AG04450 (cell line): Measurements from ENCODE around the gene NDFIP1. TPM values are rescaled to one million over a fixed set of nuclear protein-coding genes. Genes with fewer than 3 reads are reported as not detected.
"Not testable (repeated sequence)": the region's sequence is repeated elsewhere in the genome, so short reads cannot be mapped to it uniquely, and the experiment has no call there.

Experiments
- CTCF ChIA-PET: fragments of 300-600, 350-600 bp; formaldehyde crosslinking; extraction: SDS; loops from one replicate; lab custom pipeline; 2022; ENCODE audit warnings: antibody characterized with exemption, inconsistent platforms; lab: Charles Lee
- POLR2A ChIA-PET: fragments of 350-600 bp; formaldehyde crosslinking; extraction: SDS; loops from one replicate; lab custom pipeline; 2021; ENCODE audit warnings: antibody characterized with exemption, inconsistent platforms; lab: Yijun Ruan, JAX
- DNase-seq: peaks from one replicate; pipeline ENCODE4 v3.0.0-alpha.2; 2011; ENCODE audit warnings: low read depth, low spot score
- H3K27ac ChIP-seq: one replicate; pipeline ENCODE4 v1.5.1; 2012; ENCODE audit warnings: low read depth, low read length, control low read depth
- H3K27me3 ChIP-seq: one replicate; pipeline ENCODE4 v1.6.0; 2012; ENCODE audit warnings: low read length; ENCODE audit not compliant: control insufficient read depth, insufficient read depth
- H3K4me3 ChIP-seq: 2 replicates; pipeline ENCODE4 v1.5.1; 2011; ENCODE audit warnings: mild to moderate bottlenecking, low read depth, low read length, control low read depth
- H3K9me3 ChIP-seq: 2 replicates; pipeline ENCODE4 v1.5.1; 2012; ENCODE audit warnings: low read length; ENCODE audit not compliant: control insufficient read depth, insufficient read depth
- polyA plus RNA-seq: library from polyadenylated mRNA; depleted of rRNA; stranded (reverse); fragments of >200 nt; gene quantifications from 2 replicates; pipeline ENCODE4 v1.2.3, GENCODE V29; 2011
- TF ChIP-seq, protein P1 (sequence below): IDR thresholded peaks from 2 replicates; pipeline ENCODE4 v1.5.1; 2011; ENCODE audit warnings: low read depth, low read length, control low read depth, inconsistent platforms

Gene NDFIP1
- polyA plus RNA-seq, 1 experiment, result 31.9 TPM

GRCh38 chr5:142182840-142183239 lies 74.3 kb downstream of the NDFIP1 start:
- Histone ChIP-seq H3K4me3 (no peak overlapping the region), H3K27ac (no peak overlapping the region), H3K27me3 (no peaks in the 10 kb centered on the region), H3K9me3 (no peaks in the 10 kb centered on the region)
- TF ChIP-seq, protein P1, sequence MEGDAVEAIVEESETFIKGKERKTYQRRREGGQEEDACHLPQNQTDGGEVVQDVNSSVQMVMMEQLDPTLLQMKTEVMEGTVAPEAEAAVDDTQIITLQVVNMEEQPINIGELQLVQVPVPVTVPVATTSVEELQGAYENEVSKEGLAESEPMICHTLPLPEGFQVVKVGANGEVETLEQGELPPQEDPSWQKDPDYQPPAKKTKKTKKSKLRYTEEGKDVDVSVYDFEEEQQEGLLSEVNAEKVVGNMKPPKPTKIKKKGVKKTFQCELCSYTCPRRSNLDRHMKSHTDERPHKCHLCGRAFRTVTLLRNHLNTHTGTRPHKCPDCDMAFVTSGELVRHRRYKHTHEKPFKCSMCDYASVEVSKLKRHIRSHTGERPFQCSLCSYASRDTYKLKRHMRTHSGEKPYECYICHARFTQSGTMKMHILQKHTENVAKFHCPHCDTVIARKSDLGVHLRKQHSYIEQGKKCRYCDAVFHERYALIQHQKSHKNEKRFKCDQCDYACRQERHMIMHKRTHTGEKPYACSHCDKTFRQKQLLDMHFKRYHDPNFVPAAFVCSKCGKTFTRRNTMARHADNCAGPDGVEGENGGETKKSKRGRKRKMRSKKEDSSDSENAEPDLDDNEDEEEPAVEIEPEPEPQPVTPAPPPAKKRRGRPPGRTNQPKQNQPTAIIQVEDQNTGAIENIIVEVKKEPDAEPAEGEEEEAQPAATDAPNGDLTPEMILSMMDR, result no peak
- POLR2A ChIA-PET, result no interaction called here
- CTCF ChIA-PET, result interaction anchor here (1.0 kb wide), 1 partner anchor 530 kb away, joined by 3 read pairs; no protein-coding TSS in a partner anchor
- no peak for DNase-seq

DNA sequence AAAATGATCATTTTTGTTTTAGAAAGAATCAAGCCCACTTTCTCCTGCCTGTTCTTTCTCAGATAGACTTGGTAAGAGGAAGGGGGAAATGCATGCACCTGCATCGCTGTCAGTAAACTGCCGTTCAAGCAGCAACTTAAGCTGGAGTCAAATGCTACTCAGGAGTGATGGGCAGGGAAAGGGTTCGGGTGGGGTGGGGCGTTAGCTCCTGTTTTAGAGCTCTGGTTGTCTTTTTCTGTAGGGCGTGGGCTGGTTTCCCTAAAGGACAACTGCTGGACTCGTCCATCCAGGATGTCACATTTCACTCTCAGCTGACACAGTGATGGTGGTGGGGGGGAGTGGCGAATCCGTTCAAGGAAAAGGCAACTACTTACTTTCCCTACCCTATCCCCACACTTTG lies 75.0 kb downstream of the NDFIP1 start:
- CTCF ChIA-PET, result interaction anchor here (1.0 kb wide), 1 partner anchor 530 kb away, joined by 3 read pairs; no protein-coding TSS in a partner anchor
- Histone ChIP-seq H3K27me3 (no peaks in the 10 kb centered on the region), H3K27ac (no peak overlapping the region), H3K4me3 (no peak overlapping the region), H3K9me3 (no peaks in the 10 kb centered on the region)
- no peak for DNase-seq
- POLR2A ChIA-PET, result no interaction called here
- TF ChIP-seq, protein P1, result no peak

GRCh38 chr5:142184988-142185387 lies 76.4 kb downstream of the NDFIP1 start:
- POLR2A ChIA-PET, result no interaction called here
- Histone ChIP-seq H3K9me3 (no peaks in the 10 kb centered on the region), H3K4me3 (no peak overlapping the region), H3K27ac (no peak overlapping the region), H3K27me3 (no peaks in the 10 kb centered on the region)
- CTCF ChIA-PET, result no interaction called here
- DNase-seq, result no peak
- TF ChIP-seq, protein P1, result no peak

- CTCF ChIA-PET, result interaction anchor here (0.5 to 0.7 kb wide), 2 partner anchors 34 to 176 kb away, joined by 4 to 7 read pairs; no protein-coding TSS in a partner anchor
- DNase-seq, result no peak
- H3K4me3 ChIP-seq, result no peak overlapping the region
- H3K9me3 ChIP-seq, result no peaks in the 10 kb centered on the region
- H3K27me3 ChIP-seq, result no peaks in the 10 kb centered on the region
- no peak overlapping the region for H3K27ac ChIP-seq
- POLR2A ChIA-PET, result interaction anchor here (0.6 to 1.0 kb wide), 4 partner anchors 10 to 170 kb away, joined by 3 to 9 read pairs (median 3); no protein-coding TSS in a partner anchor
- TF ChIP-seq, protein P1, result no peak
These were observed 77.9 kb downstream of the NDFIP1 start for GRCh38 chr5:142186514-142186856.

DNA sequence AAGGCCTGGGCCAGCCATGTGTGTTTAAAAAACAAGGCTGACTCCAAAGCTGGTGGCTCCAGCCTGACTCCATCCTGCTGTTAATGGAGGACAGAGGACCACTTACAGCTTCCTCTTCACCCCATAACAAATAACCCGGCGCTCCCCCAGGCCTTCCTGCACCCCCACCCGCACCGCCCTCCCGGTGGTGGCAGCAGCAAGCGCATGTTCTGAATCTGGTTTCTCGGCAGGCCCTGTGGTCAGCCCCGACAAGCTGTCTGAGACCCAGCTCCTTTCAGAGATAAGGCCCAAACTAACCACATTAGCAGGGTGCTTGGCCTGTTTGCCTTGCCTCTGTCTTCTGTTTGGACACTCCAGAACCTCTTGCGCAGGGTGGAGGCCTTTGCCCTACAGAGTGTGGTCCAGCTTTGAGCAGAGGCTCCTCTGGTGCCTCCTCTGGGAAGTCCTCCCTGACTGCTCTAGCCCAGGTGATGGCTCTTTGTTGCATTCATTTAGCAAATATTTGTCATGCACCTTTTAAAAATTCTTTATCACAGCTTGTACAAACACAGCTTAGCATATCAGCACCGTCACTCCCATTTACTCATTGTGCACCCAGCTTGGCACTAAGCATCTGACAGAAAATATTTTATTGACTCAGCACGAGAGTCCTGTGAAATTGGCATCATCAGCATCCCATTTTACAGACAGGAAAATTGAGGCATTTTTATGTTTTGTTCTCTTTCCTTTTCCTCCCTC lies 78.4 kb downstream of the NDFIP1 start:
- ChIA-PET POLR2A (interaction anchor here (0.6 to 1.0 kb wide), 4 partner anchors 11 to 170 kb away, joined by 3 to 9 read pairs (median 3); no protein-coding TSS in a partner anchor), CTCF (interaction anchor here (0.5 to 0.7 kb wide), 2 partner anchors 34 to 177 kb away, joined by 4 to 7 read pairs; no protein-coding TSS in a partner anchor)
- H3K4me3 ChIP-seq, result no peak overlapping the region
- no peaks in the 10 kb centered on the region for H3K27me3 ChIP-seq
- TF ChIP-seq, protein P1, result no peak
- no peaks in the 10 kb centered on the region for H3K9me3 ChIP-seq
- H3K27ac ChIP-seq, result no peak overlapping the region
- no peak for DNase-seq

GRCh38 chr5:142188691-142189090 lies 80.1 kb downstream of the NDFIP1 start:
- H3K27me3 ChIP-seq, DNase-seq, CTCF ChIA-PET, POLR2A ChIA-PET, H3K9me3 ChIP-seq, H3K27ac ChIP-seq, H3K4me3 ChIP-seq: not testable (repeated sequence)
